ENCODE measurements around the gene NLRP6.

DNA sequence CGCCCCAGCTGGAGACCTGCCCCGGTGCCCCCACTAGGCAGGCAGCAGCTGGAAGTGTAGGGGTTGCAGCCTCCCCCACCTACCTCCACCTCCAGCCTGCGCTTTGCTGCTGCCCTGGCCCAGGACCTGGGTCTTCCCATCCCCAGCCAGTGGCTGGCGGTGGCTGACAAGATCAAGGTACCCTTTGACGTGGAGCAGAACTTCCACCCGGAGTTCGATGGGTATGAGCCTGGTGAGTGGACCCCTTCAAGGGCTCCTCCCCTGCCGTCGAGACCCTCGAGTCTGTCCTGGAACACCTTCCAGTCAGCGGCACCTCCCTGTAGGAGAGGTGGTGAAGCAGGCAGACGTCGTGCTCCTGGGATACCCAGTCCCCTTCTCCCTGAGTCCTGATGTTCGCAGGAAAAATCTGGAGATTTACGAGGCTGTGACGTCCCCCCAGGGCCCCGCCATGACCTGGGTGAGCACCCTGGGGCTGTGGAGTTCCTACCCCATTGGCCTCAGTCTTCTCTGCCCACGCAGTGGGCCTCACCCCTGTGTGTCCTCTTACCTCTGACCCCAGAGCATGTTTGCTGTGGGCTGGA lies 15.2 kb downstream of the NLRP6 start:
- no peak for TF ChIP-seq CTCF (IDR thresholded peaks at IDR 0.05)
- no peak for TF ChIP-seq POLR2A (IDR thresholded peaks at IDR 0.05; ENCODE audit: low read depth)
- TF ChIP-seq POLR2AphosphoS5 (IDR thresholded peaks at IDR 0.05), result no peak
- no peak for TF ChIP-seq EP300 (IDR thresholded peaks at IDR 0.05)

Measured in esophagus muscularis mucosa (tissue), 4 donors.